ENCODE results near the gene EPB42. TPM values are rescaled to one million over a fixed set of nuclear protein-coding genes. Genes with fewer than 3 reads are reported as not detected.

Gene EPB42
- polyA plus RNA-seq, result not detected

DNA sequence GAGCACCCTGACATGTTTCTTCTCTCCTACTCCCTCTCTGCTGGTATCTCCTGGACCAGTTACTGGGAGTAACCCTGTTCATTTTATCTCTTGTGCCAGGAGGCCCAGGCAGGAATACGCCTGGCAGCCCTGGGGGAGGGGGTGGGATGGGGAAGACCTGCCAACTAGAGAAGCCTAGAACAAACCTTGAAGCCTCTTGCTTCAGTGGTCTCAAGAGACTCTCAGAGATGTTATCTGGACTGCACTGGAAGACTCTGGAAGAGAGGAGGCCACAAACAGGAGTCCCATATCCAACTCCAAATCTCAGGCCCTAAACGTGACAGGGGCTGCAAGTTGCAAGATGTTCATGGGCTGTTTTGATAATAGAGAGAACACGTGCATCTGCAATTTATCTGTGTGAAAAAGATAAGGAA, at the start of gene EPB42:
Gene EPB42 (minus strand): TSS at position 28 of the 413 bp plus-strand sequence. CDS start 193 bp downstream, outside the sequence.
- 75 to 79% methylated on average over 3 of the region's 3 CpGs for WGBS, 2 donors
- Histone ChIP-seq H3K27ac (ENCODE audit: low read depth in 2 of 2, low read length in 1 of 2) (no peak within 1 kb of the TSS), H3K9me3 (ENCODE audit: control insufficient read depth in 2 of 2, insufficient read depth in 1 of 2, low read depth in 1 of 2, low read length in 1 of 2) (no peaks in the 10 kb centered on the region), H3K27me3 (ENCODE audit: control insufficient read depth in 1 of 2, insufficient read depth in 2 of 2, low read length in 2 of 2) (no peaks in the 10 kb centered on the region), H3K36me3 (ENCODE audit: control insufficient read depth in 2 of 2, insufficient read depth in 2 of 2, low read length in 1 of 2) (no peaks in the 10 kb centered on the region), H3K4me3 (ENCODE audit: low read depth in 1 of 2, low read length in 2 of 2) (no peak within 1 kb of the TSS), H3K4me1 (ENCODE audit: control insufficient read depth in 2 of 2, insufficient read depth in 2 of 2, low read length in 1 of 2) (no peaks in the 10 kb centered on the region)

DNA sequence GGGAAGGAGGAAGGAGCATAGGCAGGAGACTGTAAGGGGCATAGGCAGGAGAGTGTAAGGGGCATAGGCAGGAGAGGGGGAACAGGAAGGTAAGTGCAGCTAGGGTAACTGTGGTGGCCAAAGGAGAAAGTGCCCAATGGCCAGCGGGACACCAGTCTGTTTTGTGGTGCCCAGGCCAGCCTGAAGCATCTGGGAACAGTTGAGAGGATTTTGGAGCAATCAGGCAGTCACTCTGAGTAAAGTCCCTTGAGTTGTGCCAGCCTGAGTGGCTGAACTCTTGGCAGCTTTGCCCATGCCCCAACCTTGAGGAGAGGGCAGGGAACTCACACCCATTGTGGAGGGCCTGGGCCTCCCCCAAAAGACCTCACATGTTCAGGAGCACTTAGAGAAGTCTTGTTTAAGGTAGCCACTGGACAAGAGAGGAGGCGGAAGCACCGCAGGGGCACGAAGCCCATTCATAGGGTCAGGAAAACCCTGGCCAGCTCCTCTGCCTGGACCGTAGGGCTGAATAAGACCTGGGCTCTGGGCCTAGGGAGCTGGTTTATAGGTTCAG, 49.4 kb upstream of the EPB42 start:
- H3K36me3 ChIP-seq (ENCODE audit: control insufficient read depth in 2 of 2, insufficient read depth in 2 of 2, low read length in 1 of 2), result no peaks in the 10 kb centered on the region
- H3K27ac ChIP-seq (ENCODE audit: low read depth in 2 of 2, low read length in 1 of 2), result peak overlapping the region; percentile 11 to 88
- 89% methylated on average over 5 of the region's 5 CpGs for WGBS, 2 donors
- no peaks in the 10 kb centered on the region for H3K27me3 ChIP-seq (ENCODE audit: control insufficient read depth in 1 of 2, insufficient read depth in 2 of 2, low read length in 2 of 2)
- H3K4me1 ChIP-seq (ENCODE audit: control insufficient read depth in 2 of 2, insufficient read depth in 2 of 2, low read length in 1 of 2), result peaks cover 0 to 16% of the 10 kb centered on the region in 2 donors
- no peak overlapping the region for H3K4me3 ChIP-seq (ENCODE audit: low read depth in 1 of 2, low read length in 2 of 2)
- H3K9me3 ChIP-seq (ENCODE audit: control insufficient read depth in 2 of 2, insufficient read depth in 1 of 2, low read depth in 1 of 2, low read length in 1 of 2), result no peaks in the 10 kb centered on the region

DNA sequence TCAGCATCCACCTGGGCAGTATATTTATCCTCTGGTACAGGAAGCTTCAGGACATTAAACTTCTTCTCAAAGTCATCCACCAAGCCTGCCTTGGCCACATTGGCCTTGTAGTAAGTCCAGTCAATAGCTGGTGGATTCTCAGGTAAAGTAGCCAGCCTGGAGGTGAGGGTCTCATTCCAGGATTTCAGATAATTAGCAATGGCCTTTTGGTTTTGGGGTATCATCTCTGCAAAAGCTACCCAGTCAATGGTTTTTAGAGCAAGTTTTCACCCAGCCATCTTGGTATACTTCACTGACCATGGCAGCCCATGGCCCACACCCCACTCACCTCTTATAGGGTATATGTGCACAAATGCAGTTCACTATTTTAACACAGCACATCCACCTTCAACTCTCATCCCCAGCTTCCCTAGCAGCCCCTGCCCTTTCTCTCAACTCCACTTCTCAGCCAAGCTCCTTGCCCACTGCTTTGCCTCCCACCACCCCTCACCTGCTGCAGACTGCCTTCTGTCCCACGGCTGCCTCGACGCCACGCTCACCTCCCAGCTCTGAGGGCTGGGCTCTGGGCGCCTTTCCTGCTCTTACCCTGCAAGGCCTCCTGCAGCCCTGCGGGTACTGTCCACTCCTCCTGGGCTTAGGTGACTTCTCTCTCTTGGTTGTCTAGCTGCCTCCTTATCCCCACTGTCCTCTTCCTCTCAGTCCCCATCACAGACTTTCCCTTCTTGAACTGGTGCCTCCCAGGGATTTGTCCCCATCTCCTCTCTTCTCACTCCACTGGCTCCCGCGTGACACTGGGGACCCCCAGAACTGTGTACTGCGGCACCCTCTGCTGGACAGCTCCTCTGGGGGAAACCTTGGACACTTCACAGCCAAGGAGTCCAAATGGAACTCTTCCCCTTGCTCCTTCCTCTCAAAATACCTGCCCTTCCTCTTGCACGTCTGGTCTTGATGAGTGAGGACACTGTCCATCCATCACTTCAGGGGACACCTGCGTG, 47.6 kb upstream of the EPB42 start:
- Histone ChIP-seq H3K4me3 (ENCODE audit: low read depth in 1 of 2, low read length in 2 of 2) (no peak overlapping the region), H3K9me3 (ENCODE audit: control insufficient read depth in 2 of 2, insufficient read depth in 1 of 2, low read depth in 1 of 2, low read length in 1 of 2) (no peaks in the 10 kb centered on the region), H3K27me3 (ENCODE audit: control insufficient read depth in 1 of 2, insufficient read depth in 2 of 2, low read length in 2 of 2) (no peaks in the 10 kb centered on the region), H3K27ac (ENCODE audit: low read depth in 2 of 2, low read length in 1 of 2) (no peak overlapping the region), H3K36me3 (ENCODE audit: control insufficient read depth in 2 of 2, insufficient read depth in 2 of 2, low read length in 1 of 2) (no peaks in the 10 kb centered on the region), H3K4me1 (ENCODE audit: control insufficient read depth in 2 of 2, insufficient read depth in 2 of 2, low read length in 1 of 2) (peaks cover 0 to 13% of the 10 kb centered on the region in 2 donors)
- 67 to 68% methylated on average over 11 of the region's 11 CpGs for WGBS, 2 donors

DNA sequence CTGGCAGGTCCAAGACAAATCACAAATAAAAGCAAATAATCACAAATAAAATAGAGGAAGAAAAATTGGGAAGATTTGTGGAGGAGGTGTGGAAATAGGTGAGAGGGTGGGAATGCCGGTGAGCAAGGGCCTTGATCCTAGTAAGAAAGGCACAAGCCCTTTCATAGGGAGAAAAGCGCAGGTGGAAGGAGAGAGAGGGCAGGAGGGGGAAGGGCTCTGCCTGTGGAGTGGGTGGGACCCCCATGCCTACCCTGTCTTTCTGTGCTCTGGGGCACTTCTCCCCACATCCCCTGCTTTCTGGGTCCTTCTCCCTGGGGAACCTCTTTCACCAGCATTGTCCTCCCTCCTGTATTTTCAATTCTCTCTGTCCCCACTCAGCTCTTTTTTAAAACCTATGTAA, 46.6 kb upstream of the EPB42 start:
- H3K27ac ChIP-seq (ENCODE audit: low read depth in 2 of 2, low read length in 1 of 2), result peak overlapping the region; percentile 84 to 91
- 69 to 90% methylated on average over 2 of the region's 2 CpGs for WGBS, 2 donors
- H3K4me1 ChIP-seq (ENCODE audit: control insufficient read depth in 2 of 2, insufficient read depth in 2 of 2, low read length in 1 of 2), result peaks cover 0 to 13% of the 10 kb centered on the region in 2 donors
- H3K9me3 ChIP-seq (ENCODE audit: control insufficient read depth in 2 of 2, insufficient read depth in 1 of 2, low read depth in 1 of 2, low read length in 1 of 2), result no peaks in the 10 kb centered on the region
- no peak overlapping the region for H3K4me3 ChIP-seq (ENCODE audit: low read depth in 1 of 2, low read length in 2 of 2)
- no peaks in the 10 kb centered on the region for H3K36me3 ChIP-seq (ENCODE audit: control insufficient read depth in 2 of 2, insufficient read depth in 2 of 2, low read length in 1 of 2)
- no peaks in the 10 kb centered on the region for H3K27me3 ChIP-seq (ENCODE audit: control insufficient read depth in 1 of 2, insufficient read depth in 2 of 2, low read length in 2 of 2)

DNA sequence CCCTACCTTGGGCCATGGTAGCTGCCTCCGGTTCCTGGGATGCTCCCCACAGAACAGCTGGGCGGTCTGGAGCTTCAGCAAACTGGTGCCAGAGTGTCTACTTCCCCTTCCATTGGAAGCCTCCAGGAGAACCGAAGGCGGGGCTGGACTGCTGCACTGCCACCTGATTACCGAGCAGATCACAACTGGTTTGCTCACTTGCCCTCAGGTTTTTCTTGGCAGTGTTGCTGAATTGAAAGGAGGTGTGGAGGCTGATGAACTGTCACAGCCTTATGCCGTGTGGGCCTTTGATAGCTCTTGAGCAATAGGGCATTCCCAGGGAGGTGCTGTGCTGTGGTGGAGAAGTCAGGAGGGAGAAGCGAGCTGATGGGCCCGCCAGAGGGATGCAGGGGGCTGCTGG, 46.0 kb upstream of the EPB42 start, which contains the start of gene TGM5:
Gene TGM5 (minus strand): TSS at position 95 of the 400 bp plus-strand sequence. CDS start 79 bp downstream, at position 16.
- H3K4me1 ChIP-seq (ENCODE audit: control insufficient read depth in 2 of 2, insufficient read depth in 2 of 2, low read length in 1 of 2), result peaks cover 0 to 13% of the 10 kb centered on the region in 2 donors
- H3K4me3 ChIP-seq (ENCODE audit: low read depth in 1 of 2, low read length in 2 of 2), result peak within 1 kb of the TSS; percentile 24 to 32
- H3K27me3 ChIP-seq (ENCODE audit: control insufficient read depth in 1 of 2, insufficient read depth in 2 of 2, low read length in 2 of 2), result no peaks in the 10 kb centered on the region
- peak within 1 kb of the TSS; percentile 84 to 91 for H3K27ac ChIP-seq (ENCODE audit: low read depth in 2 of 2, low read length in 1 of 2)
- no peaks in the 10 kb centered on the region for H3K36me3 ChIP-seq (ENCODE audit: control insufficient read depth in 2 of 2, insufficient read depth in 2 of 2, low read length in 1 of 2)
- no peaks in the 10 kb centered on the region for H3K9me3 ChIP-seq (ENCODE audit: control insufficient read depth in 2 of 2, insufficient read depth in 1 of 2, low read depth in 1 of 2, low read length in 1 of 2)
- 44 to 54% methylated on average over 8 of the region's 8 CpGs for WGBS, 2 donors

DNA sequence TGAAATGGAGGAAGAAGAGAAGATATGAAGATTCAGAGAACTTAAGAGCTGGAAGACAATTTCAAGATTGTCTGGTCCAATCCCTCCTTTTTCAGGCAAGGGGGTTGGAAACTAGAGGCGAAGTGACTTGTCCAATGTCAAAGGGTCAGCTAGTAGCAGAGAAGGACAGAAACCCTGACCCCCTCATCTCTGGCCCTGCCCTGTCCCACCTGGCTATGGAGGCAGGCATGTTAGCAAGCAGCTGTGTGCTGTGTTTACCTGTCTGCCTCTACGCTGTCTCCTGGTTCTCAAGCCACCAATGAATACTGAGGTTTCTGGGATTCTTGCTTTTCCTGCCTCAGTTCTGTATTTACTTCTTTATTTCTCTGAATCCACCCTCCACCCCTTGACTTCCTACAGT, 45.6 kb upstream of the EPB42 start:
- peak overlapping the region; percentile 68 to 85 for H3K27ac ChIP-seq (ENCODE audit: low read depth in 2 of 2, low read length in 1 of 2)
- H3K4me3 ChIP-seq (ENCODE audit: low read depth in 1 of 2, low read length in 2 of 2), result peak overlapping the region; percentile 24 to 32

DNA sequence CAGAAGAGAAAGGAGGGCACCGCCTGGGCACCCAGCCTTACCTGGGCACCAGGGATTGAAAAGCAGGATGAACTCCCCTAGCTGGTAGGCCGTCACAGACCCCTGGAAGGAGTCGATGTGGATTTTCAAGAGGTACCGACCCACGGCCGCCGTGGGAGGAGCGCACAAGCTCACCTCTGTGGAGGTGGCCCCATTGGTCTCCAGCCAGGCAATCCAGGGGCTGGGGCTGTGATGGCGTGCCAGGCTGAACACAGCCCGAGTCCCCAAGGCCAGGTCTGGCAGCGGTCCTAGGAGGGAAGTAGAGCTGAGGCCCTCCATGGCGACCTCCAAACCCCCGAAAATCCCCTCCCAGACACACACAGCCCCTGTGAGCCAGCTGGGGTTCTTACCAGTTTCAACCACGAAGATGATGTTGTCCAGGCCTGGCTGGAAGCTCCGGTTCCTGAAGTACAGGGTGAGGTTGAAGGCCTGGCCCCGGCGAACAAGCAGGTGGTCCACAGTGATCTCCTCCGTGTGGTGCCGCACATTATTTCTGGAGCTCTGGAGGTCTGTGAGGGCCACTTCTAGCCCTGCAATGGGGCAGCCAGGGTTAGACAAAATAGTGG, 39.3 kb upstream of the EPB42 start:
- Histone ChIP-seq H3K36me3 (ENCODE audit: control insufficient read depth in 2 of 2, insufficient read depth in 2 of 2, low read length in 1 of 2) (no peaks in the 10 kb centered on the region), H3K27me3 (ENCODE audit: control insufficient read depth in 1 of 2, insufficient read depth in 2 of 2, low read length in 2 of 2) (no peaks in the 10 kb centered on the region), H3K4me3 (ENCODE audit: low read depth in 1 of 2, low read length in 2 of 2) (no peak overlapping the region), H3K9me3 (ENCODE audit: control insufficient read depth in 2 of 2, insufficient read depth in 1 of 2, low read depth in 1 of 2, low read length in 1 of 2) (no peaks in the 10 kb centered on the region), H3K4me1 (ENCODE audit: control insufficient read depth in 2 of 2, insufficient read depth in 2 of 2, low read length in 1 of 2) (no peaks in the 10 kb centered on the region), H3K27ac (ENCODE audit: low read depth in 2 of 2, low read length in 1 of 2) (no peak overlapping the region)
- 87 to 89% methylated on average over 19 of the region's 19 CpGs for WGBS, 2 donors

More for the DNA sequence above, 45.6 kb upstream of the EPB42 start:
- no peaks in the 10 kb centered on the region for H3K27me3 ChIP-seq (ENCODE audit: control insufficient read depth in 1 of 2, insufficient read depth in 2 of 2, low read length in 2 of 2)
- no peaks in the 10 kb centered on the region for H3K36me3 ChIP-seq (ENCODE audit: control insufficient read depth in 2 of 2, insufficient read depth in 2 of 2, low read length in 1 of 2)
- WGBS, 2 donors, result 77 to 89% methylated on average over 2 of the region's 2 CpGs
- H3K9me3 ChIP-seq (ENCODE audit: control insufficient read depth in 2 of 2, insufficient read depth in 1 of 2, low read depth in 1 of 2, low read length in 1 of 2), result no peaks in the 10 kb centered on the region
- H3K4me1 ChIP-seq (ENCODE audit: control insufficient read depth in 2 of 2, insufficient read depth in 2 of 2, low read length in 1 of 2), result peaks cover 0 to 13% of the 10 kb centered on the region in 2 donors

DNA sequence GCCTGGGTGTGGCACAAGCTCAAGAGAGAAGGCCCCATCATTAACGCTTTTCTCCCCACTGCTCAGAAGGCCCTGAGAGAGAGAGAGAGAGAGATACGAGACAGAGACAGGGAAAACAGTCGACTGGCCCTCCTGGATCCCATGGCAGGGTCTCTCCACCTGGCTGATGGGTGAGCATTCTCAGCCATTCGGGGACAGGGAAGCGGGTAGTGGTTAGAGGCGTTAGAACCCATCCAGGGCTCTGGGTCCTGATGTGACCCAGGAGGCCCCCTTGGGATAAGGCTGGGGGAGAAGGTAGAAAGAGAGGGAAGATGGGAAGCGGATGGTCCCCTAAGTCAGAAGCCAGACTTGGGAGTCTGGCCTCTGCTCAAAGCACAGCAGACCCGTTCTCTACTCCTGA, 38.0 kb upstream of the EPB42 start:
- Histone ChIP-seq H3K4me1 (ENCODE audit: control insufficient read depth in 2 of 2, insufficient read depth in 2 of 2, low read length in 1 of 2) (peaks cover 0 to 4% of the 10 kb centered on the region in 2 donors), H3K27me3 (ENCODE audit: control insufficient read depth in 1 of 2, insufficient read depth in 2 of 2, low read length in 2 of 2) (no peaks in the 10 kb centered on the region), H3K27ac (ENCODE audit: low read depth in 2 of 2, low read length in 1 of 2) (no peak overlapping the region), H3K4me3 (ENCODE audit: low read depth in 1 of 2, low read length in 2 of 2) (no peak overlapping the region), H3K9me3 (ENCODE audit: control insufficient read depth in 2 of 2, insufficient read depth in 1 of 2, low read depth in 1 of 2, low read length in 1 of 2) (no peaks in the 10 kb centered on the region), H3K36me3 (ENCODE audit: control insufficient read depth in 2 of 2, insufficient read depth in 2 of 2, low read length in 1 of 2) (no peaks in the 10 kb centered on the region)
- WGBS, 2 donors, result 89 to 90% methylated on average over 8 of the region's 8 CpGs

DNA sequence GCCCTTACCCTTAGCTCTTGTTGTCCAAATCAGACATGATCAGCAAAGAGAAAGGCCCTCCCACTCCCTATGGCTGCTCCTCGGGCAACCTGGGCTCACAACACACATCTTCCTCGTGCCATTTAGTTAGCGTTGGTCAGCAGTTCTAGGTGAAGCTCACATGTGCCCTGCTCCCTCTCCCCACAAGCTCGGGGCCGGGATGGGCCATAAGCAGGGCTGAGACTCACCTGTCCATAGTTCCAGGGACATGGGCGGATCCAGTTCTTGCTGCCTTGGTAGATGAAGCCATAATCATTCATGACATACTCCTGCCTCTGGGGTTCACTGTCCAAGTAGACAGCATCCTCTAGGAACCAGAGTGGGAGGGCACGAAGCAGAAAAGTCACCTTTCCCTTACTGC, 35.5 kb upstream of the EPB42 start:
- no peaks in the 10 kb centered on the region for H3K9me3 ChIP-seq (ENCODE audit: control insufficient read depth in 2 of 2, insufficient read depth in 1 of 2, low read depth in 1 of 2, low read length in 1 of 2)
- H3K4me3 ChIP-seq (ENCODE audit: low read depth in 1 of 2, low read length in 2 of 2), result no peak overlapping the region
- no peaks in the 10 kb centered on the region for H3K36me3 ChIP-seq (ENCODE audit: control insufficient read depth in 2 of 2, insufficient read depth in 2 of 2, low read length in 1 of 2)
- H3K4me1 ChIP-seq (ENCODE audit: control insufficient read depth in 2 of 2, insufficient read depth in 2 of 2, low read length in 1 of 2), result peaks cover 0 to 12% of the 10 kb centered on the region in 2 donors
- WGBS, 2 donors, result 82 to 87% methylated on average over 7 of the region's 7 CpGs
- no peaks in the 10 kb centered on the region for H3K27me3 ChIP-seq (ENCODE audit: control insufficient read depth in 1 of 2, insufficient read depth in 2 of 2, low read length in 2 of 2)
- H3K27ac ChIP-seq (ENCODE audit: low read depth in 2 of 2, low read length in 1 of 2), result no peak overlapping the region
